ENCODE results near the gene TMPRSS7. TPM values are rescaled to one million over a fixed set of nuclear protein-coding genes. Genes with fewer than 3 reads are reported as not detected.

Gene TMPRSS7
- total and polyA plus RNA-seq, 12 donors: not detected

DNA sequence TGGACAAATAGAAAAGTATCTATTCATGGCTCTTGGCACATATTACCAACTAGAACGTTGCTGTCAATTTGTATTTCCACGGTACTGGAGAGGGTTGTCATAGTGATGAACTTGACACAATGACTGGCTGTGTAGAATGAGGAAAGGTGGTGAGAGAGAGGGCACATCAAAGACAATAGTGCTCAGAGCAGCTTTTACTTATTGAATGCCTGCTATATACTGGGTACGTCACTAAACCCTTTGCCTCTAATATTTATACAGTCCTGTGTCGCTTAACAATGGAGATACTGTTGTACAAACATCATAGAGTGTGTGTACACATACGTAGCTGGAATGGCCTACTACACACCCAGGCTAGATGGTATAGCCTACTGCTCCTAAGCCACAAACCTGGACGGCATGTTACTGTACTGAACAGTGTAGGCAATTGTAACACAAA lies 8.3 kb downstream of the TMPRSS7 start:
- intact Hi-C loops (cut with DNase I): loop anchor here in 7 of 10 donors (2.0 to 10.0 kb wide), 7 partner anchors 48 to 378 kb away; partner anchors contain the start of gene TAGLN3 (in 1 of the 7)
- H3K4me1 ChIP-seq: peaks cover 0 to 9% (median 0%) of the 10 kb centered on the region in 9 donors
- 62 to 72% methylated on average over 6 of the region's 6 CpGs for WGBS, 2 donors
- peak in 6 of 8 donors; percentile 20 to 46 (median 36) for ATAC-seq
- H3K4me3 ChIP-seq: no peak overlapping the region
- no peaks in the 10 kb centered on the region for H3K27me3 ChIP-seq
- TF ChIP-seq, protein P1, sequence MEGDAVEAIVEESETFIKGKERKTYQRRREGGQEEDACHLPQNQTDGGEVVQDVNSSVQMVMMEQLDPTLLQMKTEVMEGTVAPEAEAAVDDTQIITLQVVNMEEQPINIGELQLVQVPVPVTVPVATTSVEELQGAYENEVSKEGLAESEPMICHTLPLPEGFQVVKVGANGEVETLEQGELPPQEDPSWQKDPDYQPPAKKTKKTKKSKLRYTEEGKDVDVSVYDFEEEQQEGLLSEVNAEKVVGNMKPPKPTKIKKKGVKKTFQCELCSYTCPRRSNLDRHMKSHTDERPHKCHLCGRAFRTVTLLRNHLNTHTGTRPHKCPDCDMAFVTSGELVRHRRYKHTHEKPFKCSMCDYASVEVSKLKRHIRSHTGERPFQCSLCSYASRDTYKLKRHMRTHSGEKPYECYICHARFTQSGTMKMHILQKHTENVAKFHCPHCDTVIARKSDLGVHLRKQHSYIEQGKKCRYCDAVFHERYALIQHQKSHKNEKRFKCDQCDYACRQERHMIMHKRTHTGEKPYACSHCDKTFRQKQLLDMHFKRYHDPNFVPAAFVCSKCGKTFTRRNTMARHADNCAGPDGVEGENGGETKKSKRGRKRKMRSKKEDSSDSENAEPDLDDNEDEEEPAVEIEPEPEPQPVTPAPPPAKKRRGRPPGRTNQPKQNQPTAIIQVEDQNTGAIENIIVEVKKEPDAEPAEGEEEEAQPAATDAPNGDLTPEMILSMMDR (IDR thresholded peaks at IDR 0.05): no peak
- no peaks in the 10 kb centered on the region for H3K9me3 ChIP-seq
- H3K27ac ChIP-seq: no peak overlapping the region
- no peak for DNase-seq
- no peaks in the 10 kb centered on the region for H3K36me3 ChIP-seq

DNA sequence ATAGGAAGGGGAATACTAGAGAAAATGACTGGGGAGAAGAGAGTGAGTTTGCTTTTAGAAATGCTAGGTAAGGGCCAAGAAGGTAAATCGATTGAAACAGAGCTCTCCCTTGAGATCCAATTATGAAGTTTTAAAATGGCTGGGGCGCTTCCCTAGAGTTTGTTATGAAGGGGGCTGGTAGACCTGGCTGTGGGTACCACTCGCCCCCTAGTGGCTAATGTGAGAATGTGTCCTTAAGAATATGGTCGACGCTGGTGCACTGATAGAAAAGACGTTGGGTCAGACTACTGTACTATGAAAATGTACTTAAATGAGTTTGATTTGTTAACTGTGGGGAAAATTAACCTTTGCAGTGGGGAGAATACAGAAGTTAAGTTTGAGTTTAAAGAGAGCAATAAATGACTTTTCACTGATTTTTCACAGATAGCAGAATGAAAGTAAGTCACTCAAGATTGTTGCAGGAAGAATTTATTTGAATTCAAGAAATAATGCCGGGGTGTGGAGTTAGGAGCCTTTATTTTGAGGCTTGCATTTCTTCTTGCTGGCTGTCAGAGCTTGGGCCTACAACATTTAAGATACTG lies 9.2 kb downstream of the TMPRSS7 start:
- Histone ChIP-seq H3K27ac (no peak overlapping the region), H3K9me3 (no peaks in the 10 kb centered on the region), H3K27me3 (no peaks in the 10 kb centered on the region), H3K4me1 (peaks cover 0 to 9% (median 0%) of the 10 kb centered on the region in 9 donors), H3K4me3 (peak overlapping the region in 3 of 10 donors; percentile 5 to 25 (median 11)), H3K36me3 (no peaks in the 10 kb centered on the region)
- TF ChIP-seq, protein P1 (IDR thresholded peaks at IDR 0.05): peak; percentile 71 to 93 (median 87)
- intact Hi-C loops (cut with DNase I): loop anchor here in 7 of 10 donors (2.0 to 10.0 kb wide), 7 partner anchors 49 to 379 kb away; partner anchors contain the start of gene TAGLN3 (in 1 of the 7)
- ATAC-seq (peak; percentile 84 to 95 (median 93)), DNase-seq (peak in 1 of 2 donors; percentile 46)
- WGBS, 2 donors: 10 to 11% methylated on average over 7 of the region's 7 CpGs

DNA sequence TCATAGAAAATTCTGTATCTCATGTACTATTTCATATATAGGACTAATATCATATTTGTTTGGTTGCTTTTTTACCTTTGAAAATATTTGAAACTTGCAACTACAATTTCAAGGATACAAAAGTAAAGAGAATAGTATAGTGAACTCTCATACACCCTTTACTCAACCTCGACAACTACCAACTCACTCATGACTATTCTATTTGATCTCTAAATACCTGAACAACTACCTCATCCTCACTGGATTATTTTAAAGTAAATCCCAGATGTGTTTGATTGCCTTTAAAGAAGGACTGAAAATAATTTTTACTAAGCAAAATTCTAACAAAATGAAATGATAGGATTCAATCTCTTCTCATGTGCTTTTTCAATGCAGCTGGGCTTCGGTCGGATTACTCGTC lies 12.1 kb downstream of the TMPRSS7 start:
- intact Hi-C loops (cut with DNase I): loop anchor here in 3 of 10 donors (10.0 kb wide), 3 partner anchors 52 to 382 kb away; partner anchors contain the start of gene TAGLN3 (in 1 of the 3)
- 70 to 83% methylated on average over 4 of the region's 4 CpGs for WGBS, 2 donors

DNA sequence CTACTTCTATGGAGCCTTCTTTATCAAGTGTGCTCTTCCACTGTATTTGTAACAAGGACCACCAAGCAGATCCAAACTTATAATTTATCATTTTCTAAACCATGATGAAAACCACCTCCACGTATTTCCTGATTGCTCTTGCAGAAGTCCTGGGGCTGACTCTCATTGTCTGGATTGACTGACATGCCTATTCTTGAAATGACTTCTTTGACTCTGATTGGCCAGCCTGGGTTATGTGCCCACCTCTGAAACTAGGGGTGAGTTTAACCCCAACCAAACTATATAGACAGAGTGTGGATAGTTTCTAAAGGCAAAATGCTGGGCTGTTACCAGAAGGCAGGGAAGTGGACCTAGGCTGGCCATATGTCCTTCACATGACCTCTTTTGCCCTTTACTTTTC lies 12.7 kb downstream of the TMPRSS7 start:
- 85 to 92% methylated on average over 1 of the region's 1 CpG for WGBS, 2 donors

More for the DNA sequence above, 12.1 kb downstream of the TMPRSS7 start:
- H3K9me3 ChIP-seq: no peaks in the 10 kb centered on the region
- TF ChIP-seq, protein P1 (IDR thresholded peaks at IDR 0.05): no peak
- no peak overlapping the region for H3K27ac ChIP-seq
- no peak for ATAC-seq
- DNase-seq: no peak
- peaks cover 0 to 9% (median 0%) of the 10 kb centered on the region in 9 donors for H3K4me1 ChIP-seq
- H3K4me3 ChIP-seq: no peak overlapping the region
- H3K36me3 ChIP-seq: no peaks in the 10 kb centered on the region
- peaks cover 0 to under 1% (median 0%) of the 10 kb centered on the region in 7 donors for H3K27me3 ChIP-seq

More for the DNA sequence above, 12.7 kb downstream of the TMPRSS7 start:
- H3K9me3 ChIP-seq: no peaks in the 10 kb centered on the region
- DNase-seq: no peak
- no peak for ATAC-seq
- H3K27ac ChIP-seq: no peak overlapping the region
- peaks cover 0 to 6% (median 0%) of the 10 kb centered on the region in 7 donors for H3K27me3 ChIP-seq
- intact Hi-C loops (cut with DNase I): loop anchor here in 3 of 10 donors (10.0 kb wide), 3 partner anchors 52 to 382 kb away; partner anchors contain the start of gene TAGLN3 (in 1 of the 3)
- no peak overlapping the region for H3K4me3 ChIP-seq
- peaks cover 0 to 9% (median 0%) of the 10 kb centered on the region in 9 donors for H3K4me1 ChIP-seq
- H3K36me3 ChIP-seq: no peaks in the 10 kb centered on the region
- TF ChIP-seq, protein P1 (IDR thresholded peaks at IDR 0.05): no peak
